ENCODE results near the gene LIN7C.

Gene LIN7C

DNA sequence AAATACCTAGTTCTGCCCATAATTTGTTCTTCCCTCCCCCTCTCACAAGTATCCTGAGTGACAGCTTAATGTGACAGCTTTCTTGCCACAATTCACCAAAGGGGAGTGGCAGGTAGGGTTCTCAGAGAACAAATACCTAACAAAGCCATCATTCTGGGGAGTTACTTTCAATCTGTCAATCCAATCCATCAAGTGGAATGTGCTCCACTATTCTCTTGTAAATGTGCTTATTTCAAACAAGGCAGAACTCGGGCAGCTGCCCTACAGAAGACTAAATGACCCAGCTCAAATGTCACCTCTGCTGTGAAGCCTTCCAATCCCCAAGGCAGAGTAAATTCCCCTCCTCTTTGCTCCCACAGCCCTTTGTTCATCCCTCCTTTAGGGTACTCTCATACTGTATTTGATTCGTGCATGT lies 61.8 kb downstream of the LIN7C start:
- no peak for DNase-seq
